Measurements from ENCODE around the gene OR51V1.

DNA sequence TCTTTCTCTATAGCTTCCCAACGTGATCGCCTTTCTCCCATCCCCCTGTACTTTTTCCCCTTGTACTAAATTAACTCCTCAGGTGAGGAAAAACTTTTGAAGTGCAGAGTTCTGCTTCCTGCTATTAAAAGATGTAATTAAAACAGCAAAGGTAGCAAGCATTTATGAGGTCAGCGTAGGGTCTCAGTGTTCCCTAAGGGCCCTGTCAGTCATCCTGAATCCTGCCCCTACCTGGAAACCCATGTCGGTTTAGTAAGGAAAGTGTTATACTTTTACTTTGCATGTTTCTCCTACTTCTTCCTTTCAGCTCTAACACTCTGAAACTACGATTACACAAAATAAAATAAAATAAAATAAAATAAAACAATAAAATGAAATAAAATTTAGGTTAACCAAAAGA is 27.6 kb upstream of the OR51V1 start:
- TF ChIP-seq POLR2A (IDR thresholded peaks at IDR 0.05), result no peak
- TF ChIP-seq EP300 (IDR thresholded peaks at IDR 0.05), result no peak
